Mononuclear cell (primary cell): Measurements from ENCODE around the gene ERBB4. TPM values are rescaled to one million over a fixed set of nuclear protein-coding genes. Genes with fewer than 3 reads are reported as not detected.

ENCODE experiments used
- H3K27me3 ChIP-seq: 2 replicates; pipeline ENCODE4 v1.6.0; 2011; ENCODE audit warnings: low read length, control low read depth; ENCODE audit not compliant: insufficient read depth
- H3K4me1 ChIP-seq: 2 replicates; pipeline ENCODE4 v1.5.1; 2011; ENCODE audit warnings: mild to moderate bottlenecking, low read length, control low read depth; ENCODE audit not compliant: insufficient read depth
- H3K4me3 ChIP-seq: 2 replicates; pipeline ENCODE4 v1.5.1; 2011; ENCODE audit warnings: mild to moderate bottlenecking, low read length, moderate library complexity
- H3K9me3 ChIP-seq: 2 replicates; pipeline ENCODE4 v1.5.1; 2011; ENCODE audit warnings: low read depth, mild to moderate bottlenecking, control low read depth, low read length
- total RNA-seq: library from RNA; depleted of rRNA; stranded (reverse); fragments of >200 nt; gene quantifications from one replicate; pipeline ENCODE4 v1.2.3, GENCODE V29; 2012

The ERBB4 gene
- total RNA-seq, 1 donor: not detected

DNA sequence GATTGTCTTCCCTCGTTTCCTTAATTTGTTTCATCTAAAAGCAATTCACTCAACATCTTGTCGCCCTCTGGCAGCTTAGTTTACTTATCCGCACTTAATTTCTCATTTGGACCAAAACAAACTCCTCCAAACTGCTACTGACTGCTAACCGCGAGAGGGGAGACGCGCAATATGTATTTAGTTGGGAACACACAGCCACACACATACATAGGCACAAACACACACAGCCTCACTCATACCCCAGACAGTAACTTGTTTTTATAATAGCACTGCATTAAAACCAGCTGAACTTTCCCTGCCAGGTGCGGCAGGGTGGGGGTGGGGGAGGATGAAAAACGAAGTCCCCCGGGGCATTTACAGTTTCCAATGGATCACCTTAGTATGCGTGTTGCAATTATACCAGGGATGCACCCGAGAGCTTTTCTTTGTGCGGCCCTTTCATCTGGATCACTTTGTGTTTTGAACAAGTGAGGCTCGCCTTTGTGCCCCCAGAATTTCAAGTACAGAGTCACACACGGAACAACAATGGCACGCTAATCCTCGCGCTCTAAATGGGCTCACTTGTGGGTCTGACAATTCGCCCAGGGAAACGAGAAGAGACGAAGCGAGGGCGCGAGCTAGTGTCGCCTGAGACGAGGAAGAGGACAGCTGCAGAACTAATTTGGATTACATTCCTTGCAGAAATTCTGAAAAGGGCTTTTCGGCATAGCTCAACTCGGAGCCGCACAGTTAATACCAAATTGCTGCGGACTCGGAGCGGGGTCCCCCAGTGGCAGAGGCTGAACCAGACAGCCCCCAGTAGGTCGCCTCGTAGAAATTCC, 2.4 kb downstream of the ERBB4 start:
- H3K4me3 ChIP-seq: no peak overlapping the region
- H3K27me3 ChIP-seq: peaks cover 76% of the 10 kb centered on the region
- H3K9me3 ChIP-seq: no peaks in the 10 kb centered on the region
- H3K4me1 ChIP-seq: peaks cover 13% of the 10 kb centered on the region

- Histone ChIP-seq H3K4me1 (peaks cover 13% of the 10 kb centered on the region), H3K4me3 (no peak overlapping the region), H3K9me3 (no peaks in the 10 kb centered on the region), H3K27me3 (peaks cover 61% of the 10 kb centered on the region)
These were observed 4.3 kb downstream of the ERBB4 start for GRCh38 chr2:212534336-212534735.

GRCh38 chr2:212532585-212532984, 6.0 kb downstream of the ERBB4 start:
- Histone ChIP-seq H3K9me3 (no peaks in the 10 kb centered on the region), H3K4me3 (no peak overlapping the region), H3K4me1 (peaks cover 5% of the 10 kb centered on the region), H3K27me3 (peaks cover 48% of the 10 kb centered on the region)

DNA sequence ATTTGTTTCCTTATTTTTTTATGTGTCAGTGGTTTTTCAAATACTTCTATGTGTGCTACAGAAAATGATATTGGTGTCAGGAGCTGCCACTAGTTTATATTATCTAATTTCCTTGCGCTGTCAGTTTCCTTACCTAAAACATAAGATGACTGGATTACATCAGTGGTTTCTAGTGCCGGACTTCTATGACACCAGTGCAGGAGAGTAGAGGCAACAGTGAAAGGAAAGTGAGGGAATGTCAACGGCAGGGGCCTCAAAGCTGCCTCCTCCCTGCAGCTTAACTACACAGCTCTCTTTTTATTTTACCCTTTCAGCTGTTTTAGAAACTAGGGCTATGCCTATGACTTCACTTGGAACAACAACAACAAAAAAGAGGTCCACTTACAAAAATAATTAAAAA, 6.5 kb downstream of the ERBB4 start:
- Histone ChIP-seq H3K4me1 (no peaks in the 10 kb centered on the region), H3K9me3 (no peaks in the 10 kb centered on the region), H3K27me3 (peaks cover 43% of the 10 kb centered on the region), H3K4me3 (no peak overlapping the region)

DNA sequence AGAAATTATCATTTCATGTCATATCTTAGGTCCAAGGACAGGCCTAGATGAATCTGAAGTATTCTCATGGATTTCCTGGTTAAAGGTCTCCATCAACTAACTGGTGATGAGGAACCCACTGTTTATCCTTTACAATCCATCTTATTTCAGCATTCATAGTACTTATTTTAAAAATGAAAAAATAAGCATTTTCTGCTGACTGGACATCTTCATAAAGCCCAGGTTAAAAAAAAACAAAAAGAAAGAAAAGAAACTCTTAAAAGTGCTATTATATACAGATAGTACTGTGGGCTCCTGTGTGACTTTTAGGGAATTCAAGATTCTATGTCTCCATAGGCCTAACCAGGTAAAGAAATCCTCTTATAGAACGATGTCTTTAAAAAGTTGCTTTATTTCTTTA, 7.1 kb downstream of the ERBB4 start:
- no peak overlapping the region for H3K4me3 ChIP-seq
- peaks cover 37% of the 10 kb centered on the region for H3K27me3 ChIP-seq
- no peaks in the 10 kb centered on the region for H3K4me1 ChIP-seq
- H3K9me3 ChIP-seq: no peaks in the 10 kb centered on the region

- Histone ChIP-seq H3K27me3 (peaks cover 32% of the 10 kb centered on the region), H3K9me3 (no peaks in the 10 kb centered on the region), H3K4me1 (no peaks in the 10 kb centered on the region), H3K4me3 (no peak overlapping the region)
These were observed 7.6 kb downstream of the ERBB4 start for GRCh38 chr2:212530991-212531390.

DNA sequence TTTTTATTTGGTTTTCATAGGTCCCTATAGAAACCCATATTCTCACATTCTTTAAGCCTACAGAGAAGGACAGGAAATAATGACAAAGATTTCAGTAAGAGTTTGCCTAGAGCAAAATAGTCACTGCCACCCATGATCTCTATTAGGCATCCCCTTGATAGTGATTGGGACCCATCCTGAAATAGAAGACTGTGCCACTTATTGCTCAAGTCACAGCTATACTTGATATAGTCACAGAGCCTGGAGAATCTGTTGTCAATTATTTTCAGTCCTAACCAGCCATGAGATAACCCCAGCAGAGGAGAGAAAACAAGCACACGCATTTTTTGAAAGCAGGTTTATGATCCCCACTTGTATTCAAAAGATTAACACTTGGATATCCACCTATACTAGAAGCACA, 8.2 kb downstream of the ERBB4 start:
- Histone ChIP-seq H3K4me3 (no peak overlapping the region), H3K4me1 (no peaks in the 10 kb centered on the region), H3K27me3 (peaks cover 26% of the 10 kb centered on the region), H3K9me3 (no peaks in the 10 kb centered on the region)

DNA sequence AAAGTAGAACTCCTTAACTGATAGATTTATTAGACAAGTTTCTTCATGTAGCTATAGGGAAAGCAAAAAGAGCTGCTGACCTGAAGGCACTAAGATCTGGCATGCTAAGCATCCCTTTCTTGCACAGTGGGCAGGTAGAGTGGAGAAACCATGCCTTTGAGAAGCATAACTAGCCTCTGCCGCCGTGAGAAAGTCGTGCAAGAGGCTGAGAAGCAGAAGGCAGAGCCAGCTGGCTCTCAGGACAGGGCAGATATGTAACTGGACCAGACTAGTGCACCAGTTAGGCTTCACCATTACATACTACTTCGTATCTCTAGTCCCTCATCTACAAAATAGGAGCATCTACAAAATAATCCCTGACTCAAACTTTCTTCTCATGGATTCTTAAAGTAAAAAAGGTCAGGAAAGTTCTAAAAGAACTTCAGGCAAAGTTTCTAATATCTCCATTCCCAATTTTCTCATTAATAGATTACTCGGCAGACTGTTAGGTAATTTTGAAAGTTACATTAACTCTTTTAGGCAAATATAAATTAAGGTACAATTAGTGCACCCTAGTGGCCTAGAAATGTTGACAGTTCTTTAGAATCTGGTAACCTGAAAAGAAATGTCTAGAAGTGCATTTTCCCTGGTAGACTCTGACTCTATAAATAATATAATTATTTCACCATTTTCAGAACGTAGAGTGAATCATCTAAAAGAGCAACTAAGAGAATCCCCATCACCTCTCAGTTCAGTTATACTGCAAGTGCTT, 10.3 kb downstream of the ERBB4 start:
- Histone ChIP-seq H3K27me3 (peaks cover 8% of the 10 kb centered on the region), H3K4me3 (no peak overlapping the region), H3K4me1 (no peaks in the 10 kb centered on the region), H3K9me3 (no peaks in the 10 kb centered on the region)

- H3K4me3 ChIP-seq: no peak overlapping the region
- no peaks in the 10 kb centered on the region for H3K4me1 ChIP-seq
- no peaks in the 10 kb centered on the region for H3K27me3 ChIP-seq
- no peaks in the 10 kb centered on the region for H3K9me3 ChIP-seq
These were observed 12.5 kb downstream of the ERBB4 start for GRCh38 chr2:212526059-212526458.

- no peaks in the 10 kb centered on the region for H3K27me3 ChIP-seq
These were observed 14.8 kb downstream of the ERBB4 start for GRCh38 chr2:212523756-212524155.

DNA sequence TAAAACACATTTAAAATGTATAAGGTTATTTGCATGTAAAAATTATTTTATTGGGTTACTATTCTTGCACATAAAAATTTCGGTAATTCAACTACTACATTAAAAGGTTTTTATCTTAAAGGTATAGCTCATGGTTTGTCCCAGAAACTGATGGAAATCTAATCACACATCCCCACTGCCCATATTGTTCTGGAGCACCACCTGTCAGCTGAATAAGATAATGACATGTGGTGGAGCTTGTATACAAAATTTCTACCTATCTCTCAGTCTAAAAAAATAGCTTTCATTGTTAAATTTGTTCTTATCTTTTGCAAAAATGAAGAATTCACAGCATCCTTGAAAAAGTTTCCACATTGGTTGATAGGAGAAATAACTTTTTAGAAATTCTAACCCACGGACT, 18.3 kb downstream of the ERBB4 start:
- no peaks in the 10 kb centered on the region for H3K9me3 ChIP-seq
- no peaks in the 10 kb centered on the region for H3K27me3 ChIP-seq
- H3K4me1 ChIP-seq: no peaks in the 10 kb centered on the region
- H3K4me3 ChIP-seq: no peak overlapping the region

More at GRCh38 chr2:212523756-212524155, 14.8 kb downstream of the ERBB4 start:
- Histone ChIP-seq H3K4me1 (no peaks in the 10 kb centered on the region), H3K4me3 (no peak overlapping the region), H3K9me3 (no peaks in the 10 kb centered on the region)

- H3K27me3 ChIP-seq: no peaks in the 10 kb centered on the region
- H3K4me1 ChIP-seq: no peaks in the 10 kb centered on the region
- no peak overlapping the region for H3K4me3 ChIP-seq
- no peaks in the 10 kb centered on the region for H3K9me3 ChIP-seq
These were observed 20.9 kb downstream of the ERBB4 start for GRCh38 chr2:212517693-212518092.

DNA sequence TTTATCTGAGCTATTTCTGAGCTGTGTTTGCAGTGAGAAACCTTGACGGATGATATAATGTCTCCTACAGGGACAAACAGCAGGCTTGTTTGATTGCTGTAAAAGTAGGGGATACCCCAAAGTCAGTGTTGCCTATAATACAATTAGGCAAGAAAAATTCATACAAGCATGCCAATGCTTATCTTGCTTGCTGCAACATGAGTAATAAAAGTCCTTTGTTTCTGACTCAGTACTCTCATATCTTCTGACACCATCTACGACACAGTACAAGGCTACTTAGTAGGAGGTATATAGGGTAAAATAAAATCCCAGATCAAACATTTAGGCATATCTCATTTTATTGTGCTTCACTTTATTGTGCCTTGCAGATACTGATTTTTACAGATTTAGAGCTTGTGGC, 33.0 kb downstream of the ERBB4 start:
- Histone ChIP-seq H3K4me3 (no peak overlapping the region), H3K9me3 (no peaks in the 10 kb centered on the region), H3K27me3 (no peaks in the 10 kb centered on the region), H3K4me1 (no peaks in the 10 kb centered on the region)

DNA sequence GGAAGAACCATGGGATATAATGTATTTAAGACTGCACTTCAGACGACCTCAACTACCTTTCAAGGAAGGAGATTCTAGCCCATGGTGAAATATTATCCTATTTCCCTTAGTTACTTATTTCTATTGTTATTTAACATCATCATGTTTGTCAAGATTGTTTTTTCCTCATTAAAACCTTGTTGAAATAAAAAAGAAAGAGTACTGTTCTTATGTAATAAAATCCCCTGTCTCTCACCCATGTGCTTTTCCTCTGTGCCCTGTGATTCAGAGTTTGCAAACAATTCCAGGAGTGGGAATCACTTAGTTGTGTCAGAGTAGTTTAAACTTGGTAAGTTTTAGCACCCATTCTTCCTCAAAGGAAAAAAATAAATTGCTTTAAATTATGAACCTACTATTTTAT, 43.6 kb downstream of the ERBB4 start:
- H3K27me3 ChIP-seq: no peaks in the 10 kb centered on the region
- no peaks in the 10 kb centered on the region for H3K4me1 ChIP-seq
- H3K4me3 ChIP-seq: no peak overlapping the region
- H3K9me3 ChIP-seq: no peaks in the 10 kb centered on the region

DNA sequence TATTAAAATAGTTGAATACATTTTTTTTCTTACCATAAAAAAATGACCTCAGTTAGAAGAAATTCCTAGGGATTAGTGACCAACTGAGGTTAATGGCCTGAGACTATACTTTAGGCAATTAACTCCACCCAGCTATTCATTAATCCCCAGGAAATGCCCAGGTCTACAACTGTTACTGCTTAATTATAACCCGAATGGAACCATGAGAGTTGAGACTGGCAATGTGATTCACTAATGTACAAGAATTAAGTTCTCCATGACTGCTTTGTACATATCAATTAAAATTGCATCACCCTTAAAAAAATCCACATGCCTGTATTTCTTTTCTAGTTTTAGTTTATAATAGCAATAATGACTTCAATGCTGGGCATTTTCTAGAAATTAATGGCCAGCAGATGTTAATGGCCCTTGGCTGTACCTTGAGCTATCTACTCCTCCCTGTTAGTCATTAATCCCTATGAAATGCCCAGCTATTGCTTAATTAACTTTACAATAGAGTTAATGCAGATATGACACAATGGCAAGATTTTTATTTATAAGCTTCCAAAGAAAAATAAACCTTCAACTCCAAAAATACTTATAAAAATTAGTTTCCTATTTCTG, 44.1 kb downstream of the ERBB4 start:
- Histone ChIP-seq H3K27me3 (no peaks in the 10 kb centered on the region), H3K9me3 (no peaks in the 10 kb centered on the region), H3K4me3 (no peak overlapping the region), H3K4me1 (no peaks in the 10 kb centered on the region)
